ENCODE measurements around the gene RNF212.

GRCh38 chr4:1038948-1039492 is 74.3 kb downstream of the RNF212 start:
- TF ChIP-seq CTCF (IDR thresholded peaks at IDR 0.05 in 4 of 5, conservative IDR thresholded peaks at IDR 0.05 in 1 of 5), result no peak
- TF ChIP-seq POLR2A (IDR thresholded peaks at IDR 0.05), result no peak
